Measurements from ENCODE around the gene PITPNC1.
"Not testable (repeated sequence)": the region's sequence is repeated elsewhere in the genome, so short reads cannot be mapped to it uniquely, and the experiment has no call there.

The PITPNC1 gene

GRCh38 chr17:67624886-67625656 is 248.0 kb downstream of the PITPNC1 start:
- no peaks in the 10 kb centered on the region for H3K9me3 ChIP-seq (ENCODE audit: control insufficient read depth, low read length)
- H3K4me3 ChIP-seq (ENCODE audit: low read depth, low read length) = no peak overlapping the region
- no peaks in the 10 kb centered on the region for H3K79me2 ChIP-seq
- H3K4me1 ChIP-seq = peaks cover 11% of the 10 kb centered on the region
- peak overlapping the region; percentile 51 for H2AFZ ChIP-seq
- H3K36me3 ChIP-seq (ENCODE audit: control insufficient read depth, insufficient read depth, low read length) = no peaks in the 10 kb centered on the region
- H3K27ac ChIP-seq = no peak overlapping the region
- H3K27me3 ChIP-seq (ENCODE audit: control insufficient read depth, insufficient read depth, low read length) = no peaks in the 10 kb centered on the region
- H3K4me2 ChIP-seq (ENCODE audit: low read length) = no peak overlapping the region
- no peak for TF ChIP-seq CTCF (IDR thresholded peaks at IDR 0.05)
- no peak overlapping the region for H3K9ac ChIP-seq

- Histone ChIP-seq H3K27me3 (ENCODE audit: control insufficient read depth, insufficient read depth, low read length) (no peaks in the 10 kb centered on the region), H3K79me2 (no peaks in the 10 kb centered on the region), H3K4me3 (ENCODE audit: low read depth, low read length) (no peak overlapping the region), H2AFZ (no peak overlapping the region), H3K4me1 (peaks cover 11% of the 10 kb centered on the region), H3K4me2 (ENCODE audit: low read length) (no peak overlapping the region), H3K36me3 (ENCODE audit: control insufficient read depth, insufficient read depth, low read length) (no peaks in the 10 kb centered on the region), H3K27ac (no peak overlapping the region), H3K9ac (no peak overlapping the region), H3K9me3 (ENCODE audit: control insufficient read depth, low read length) (no peaks in the 10 kb centered on the region)
- TF ChIP-seq CTCF (IDR thresholded peaks at IDR 0.05) = no peak
These were observed 248.9 kb downstream of the PITPNC1 start for GRCh38 chr17:67625971-67626370.

- H3K4me3 ChIP-seq (ENCODE audit: low read depth, low read length) = no peak overlapping the region
- H3K27ac ChIP-seq = no peak overlapping the region
- no peaks in the 10 kb centered on the region for H3K9me3 ChIP-seq (ENCODE audit: control insufficient read depth, low read length)
- TF ChIP-seq CTCF (IDR thresholded peaks at IDR 0.05) = peak; percentile 23
- H3K4me1 ChIP-seq = peaks cover 11% of the 10 kb centered on the region
- H3K9ac ChIP-seq = no peak overlapping the region
- no peaks in the 10 kb centered on the region for H3K36me3 ChIP-seq (ENCODE audit: control insufficient read depth, insufficient read depth, low read length)
- H3K79me2 ChIP-seq = no peaks in the 10 kb centered on the region
- H3K27me3 ChIP-seq (ENCODE audit: control insufficient read depth, insufficient read depth, low read length) = no peaks in the 10 kb centered on the region
- H3K4me2 ChIP-seq (ENCODE audit: low read length) = no peak overlapping the region
- peak overlapping the region; percentile 30 for H2AFZ ChIP-seq
These were observed 251.5 kb downstream of the PITPNC1 start for GRCh38 chr17:67628580-67629013.

- TF ChIP-seq CTCF (IDR thresholded peaks at IDR 0.05) = peak; percentile 43
- Histone ChIP-seq H3K4me2 (ENCODE audit: low read length) (no peak overlapping the region), H2AFZ (peak overlapping the region; percentile 76), H3K9ac (no peak overlapping the region), H3K79me2 (no peaks in the 10 kb centered on the region), H3K4me3 (ENCODE audit: low read depth, low read length) (no peak overlapping the region), H3K9me3 (ENCODE audit: control insufficient read depth, low read length) (no peaks in the 10 kb centered on the region), H3K27me3 (ENCODE audit: control insufficient read depth, insufficient read depth, low read length) (no peaks in the 10 kb centered on the region), H3K4me1 (peaks cover 10% of the 10 kb centered on the region), H3K36me3 (ENCODE audit: control insufficient read depth, insufficient read depth, low read length) (no peaks in the 10 kb centered on the region), H3K27ac (peak overlapping the region; percentile 29)
These were observed 252.9 kb downstream of the PITPNC1 start for GRCh38 chr17:67629971-67630320.

GRCh38 chr17:67630836-67631235 is 253.8 kb downstream of the PITPNC1 start:
- H3K9ac ChIP-seq; H3K27ac ChIP-seq; H3K27me3 ChIP-seq (ENCODE audit: control insufficient read depth, insufficient read depth, low read length); H3K4me1 ChIP-seq; H3K4me3 ChIP-seq (ENCODE audit: low read depth, low read length); H3K4me2 ChIP-seq (ENCODE audit: low read length); H3K36me3 ChIP-seq (ENCODE audit: control insufficient read depth, insufficient read depth, low read length); H3K79me2 ChIP-seq; H2AFZ ChIP-seq; H3K9me3 ChIP-seq (ENCODE audit: control insufficient read depth, low read length): not testable (repeated sequence)
